Loucy (cell line): ENCODE data around the gene TP53AIP1.

Experiments used
- EZH2phosphoT487 ChIP-seq: fragments of 200-600 bp; IDR thresholded peaks from 2 replicates; pipeline ENCODE4 v1.6.1; 2018; ENCODE audit warnings: antibody characterized with exemption, mild to moderate bottlenecking, moderate library complexity, borderline replicate concordance
- TF ChIP-seq, protein P1 (sequence below): fragments of 200-600 bp; sonication (generic); conservative IDR thresholded peaks from 2 replicates; pipeline ENCODE4 v1.5.1; 2014; ENCODE audit warnings: mild to moderate bottlenecking, antibody characterized with exemption, low read length

DNA sequence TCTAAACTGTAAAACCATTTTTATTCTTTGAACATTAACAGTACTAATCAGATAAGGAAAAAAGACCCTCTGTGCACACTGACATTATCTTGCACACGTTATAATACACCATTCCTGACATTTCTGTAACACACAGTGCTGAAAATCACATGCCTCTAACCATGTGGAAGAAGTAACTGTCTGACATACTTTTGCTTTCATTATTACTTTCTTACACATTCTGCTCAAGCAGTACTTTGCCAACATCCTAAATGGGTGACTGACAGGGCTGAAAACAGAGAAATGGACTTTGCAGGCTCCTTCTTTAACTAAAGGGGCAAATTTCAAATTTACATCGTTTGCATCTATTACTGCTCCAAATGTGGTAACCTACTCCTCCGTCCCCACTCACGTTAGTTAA lies 22.8 kb upstream of the TP53AIP1 start:
- TF ChIP-seq, protein P1, sequence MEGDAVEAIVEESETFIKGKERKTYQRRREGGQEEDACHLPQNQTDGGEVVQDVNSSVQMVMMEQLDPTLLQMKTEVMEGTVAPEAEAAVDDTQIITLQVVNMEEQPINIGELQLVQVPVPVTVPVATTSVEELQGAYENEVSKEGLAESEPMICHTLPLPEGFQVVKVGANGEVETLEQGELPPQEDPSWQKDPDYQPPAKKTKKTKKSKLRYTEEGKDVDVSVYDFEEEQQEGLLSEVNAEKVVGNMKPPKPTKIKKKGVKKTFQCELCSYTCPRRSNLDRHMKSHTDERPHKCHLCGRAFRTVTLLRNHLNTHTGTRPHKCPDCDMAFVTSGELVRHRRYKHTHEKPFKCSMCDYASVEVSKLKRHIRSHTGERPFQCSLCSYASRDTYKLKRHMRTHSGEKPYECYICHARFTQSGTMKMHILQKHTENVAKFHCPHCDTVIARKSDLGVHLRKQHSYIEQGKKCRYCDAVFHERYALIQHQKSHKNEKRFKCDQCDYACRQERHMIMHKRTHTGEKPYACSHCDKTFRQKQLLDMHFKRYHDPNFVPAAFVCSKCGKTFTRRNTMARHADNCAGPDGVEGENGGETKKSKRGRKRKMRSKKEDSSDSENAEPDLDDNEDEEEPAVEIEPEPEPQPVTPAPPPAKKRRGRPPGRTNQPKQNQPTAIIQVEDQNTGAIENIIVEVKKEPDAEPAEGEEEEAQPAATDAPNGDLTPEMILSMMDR: no peak
- TF ChIP-seq EZH2phosphoT487: no peak
